PFSK-1 (cell line): ENCODE results near the gene TSPAN6.

ENCODE experiments used
- FOXP2 ChIP-seq: optimal IDR thresholded peaks from 2 replicates; pipeline ENCODE3; 2011; ENCODE audit warnings: borderline replicate concordance, control low read depth, inconsistent platforms; ENCODE audit not compliant: insufficient read depth; ENCODE audit errors: extremely low read length, extremely low read depth
- POLR2AphosphoS5 ChIP-seq: IDR thresholded peaks from 2 replicates; pipeline ENCODE4 v1.6.1; 2012; ENCODE audit warnings: low read depth, mild to moderate bottlenecking, control low read depth, low read length, moderate library complexity
- SIN3A ChIP-seq: IDR thresholded peaks from 2 replicates; pipeline ENCODE4 v1.6.1; 2012; ENCODE audit warnings: mild to moderate bottlenecking, low read length, moderate library complexity, borderline replicate concordance; ENCODE audit not compliant: insufficient read depth
- TAF1 ChIP-seq: IDR thresholded peaks from 2 replicates; pipeline ENCODE4 v1.6.1; 2012; ENCODE audit warnings: low read length, control low read depth, borderline replicate concordance; ENCODE audit not compliant: insufficient read depth
- TF ChIP-seq, protein P1 (sequence below), 2 experiments: IDR thresholded peaks; 2 replicates each; pipeline versions ENCODE4 v1.6.1 to v1.8.0; 2011 to 2012; ENCODE audit warnings: low read depth in 2 of 2, low read length in 2 of 2, control low read depth in 1 of 2, inconsistent platforms in 1 of 2, mild to moderate bottlenecking in 1 of 2, moderate library complexity in 1 of 2; ENCODE audit not compliant: insufficient read depth in 1 of 2

TSPAN6 gene

GRCh38 chrX:100647739-100648138 lies 11.1 kb upstream of the TSPAN6 start:
- TF ChIP-seq TAF1 (no peak), SIN3A (no peak), POLR2AphosphoS5 (no peak), FOXP2 (no peak)
- TF ChIP-seq, protein P1, sequence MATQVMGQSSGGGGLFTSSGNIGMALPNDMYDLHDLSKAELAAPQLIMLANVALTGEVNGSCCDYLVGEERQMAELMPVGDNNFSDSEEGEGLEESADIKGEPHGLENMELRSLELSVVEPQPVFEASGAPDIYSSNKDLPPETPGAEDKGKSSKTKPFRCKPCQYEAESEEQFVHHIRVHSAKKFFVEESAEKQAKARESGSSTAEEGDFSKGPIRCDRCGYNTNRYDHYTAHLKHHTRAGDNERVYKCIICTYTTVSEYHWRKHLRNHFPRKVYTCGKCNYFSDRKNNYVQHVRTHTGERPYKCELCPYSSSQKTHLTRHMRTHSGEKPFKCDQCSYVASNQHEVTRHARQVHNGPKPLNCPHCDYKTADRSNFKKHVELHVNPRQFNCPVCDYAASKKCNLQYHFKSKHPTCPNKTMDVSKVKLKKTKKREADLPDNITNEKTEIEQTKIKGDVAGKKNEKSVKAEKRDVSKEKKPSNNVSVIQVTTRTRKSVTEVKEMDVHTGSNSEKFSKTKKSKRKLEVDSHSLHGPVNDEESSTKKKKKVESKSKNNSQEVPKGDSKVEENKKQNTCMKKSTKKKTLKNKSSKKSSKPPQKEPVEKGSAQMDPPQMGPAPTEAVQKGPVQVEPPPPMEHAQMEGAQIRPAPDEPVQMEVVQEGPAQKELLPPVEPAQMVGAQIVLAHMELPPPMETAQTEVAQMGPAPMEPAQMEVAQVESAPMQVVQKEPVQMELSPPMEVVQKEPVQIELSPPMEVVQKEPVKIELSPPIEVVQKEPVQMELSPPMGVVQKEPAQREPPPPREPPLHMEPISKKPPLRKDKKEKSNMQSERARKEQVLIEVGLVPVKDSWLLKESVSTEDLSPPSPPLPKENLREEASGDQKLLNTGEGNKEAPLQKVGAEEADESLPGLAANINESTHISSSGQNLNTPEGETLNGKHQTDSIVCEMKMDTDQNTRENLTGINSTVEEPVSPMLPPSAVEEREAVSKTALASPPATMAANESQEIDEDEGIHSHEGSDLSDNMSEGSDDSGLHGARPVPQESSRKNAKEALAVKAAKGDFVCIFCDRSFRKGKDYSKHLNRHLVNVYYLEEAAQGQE (IDR thresholded peaks at IDR 0.05; ENCODE audit: insufficient read depth in 1 of 2, low read depth in 2 of 2, low read length in 2 of 2) = no peak

- TF ChIP-seq TAF1 (no peak), SIN3A (no peak)
- TF ChIP-seq, protein P1 (IDR thresholded peaks at IDR 0.05; ENCODE audit: insufficient read depth in 1 of 2, low read depth in 2 of 2, low read length in 2 of 2) = no peak
These were observed 10.5 kb upstream of the TSPAN6 start for GRCh38 chrX:100647095-100647494.

- no peak for TF ChIP-seq FOXP2
- no peak for TF ChIP-seq POLR2AphosphoS5
- TF ChIP-seq SIN3A = no peak
- no peak for TF ChIP-seq TAF1
- TF ChIP-seq, protein P1 (IDR thresholded peaks at IDR 0.05; ENCODE audit: insufficient read depth in 1 of 2, low read depth in 2 of 2, low read length in 2 of 2) = no peak
These were observed 8.5 kb upstream of the TSPAN6 start for GRCh38 chrX:100645106-100645505.

- TF ChIP-seq, protein P1 (IDR thresholded peaks at IDR 0.05; ENCODE audit: insufficient read depth in 1 of 2, low read depth in 2 of 2, low read length in 2 of 2) = no peak
- TF ChIP-seq TAF1 = peak; percentile 23; the same call in 1 of the 2 replicates
- peak; percentile 59 for TF ChIP-seq POLR2AphosphoS5
- TF ChIP-seq SIN3A = 0 out of 2 replicates have a peak, but pooled peaks have one; percentile 63
- no peak for TF ChIP-seq FOXP2
These were observed 7.6 kb upstream of the TSPAN6 start, which contains the start of gene SRPX2 for GRCh38 chrX:100643956-100644860. Gene SRPX2, plus strand, starts transcription at chrX:100644199. Its CDS starts 2,124 bp downstream, at chrX:100646323.
